HEK293T (cell line): ENCODE results near the gene PTMA.

Experiments
- CTCF ChIA-PET: fragments of 350-600 bp; formaldehyde crosslinking; extraction: SDS; loops from one replicate; lab custom pipeline; 2021; ENCODE audit warnings: antibody characterized with exemption, inconsistent platforms; lab: Yijun Ruan, JAX
- POLR2A ChIA-PET: fragments of 350-600 bp; formaldehyde crosslinking; extraction: SDS; loops from one replicate; lab custom pipeline; 2020; ENCODE audit warnings: antibody characterized with exemption, inconsistent platforms; lab: Yijun Ruan, JAX
- DNase-seq: peaks from one replicate; pipeline ENCODE4 v3.0.0; 2012; ENCODE audit warnings: mixed read lengths; ENCODE audit errors: extremely low spot score
- ARNT ChIP-seq: fragments of 450-650 bp; IDR thresholded peaks from 2 replicates; pipeline ENCODE4 v1.6.1; 2017; ENCODE audit warnings: mild to moderate bottlenecking
- ELF4 ChIP-seq: fragments of 450-650 bp; IDR thresholded peaks from 2 replicates; pipeline ENCODE4 v1.6.1; 2017; ENCODE audit warnings: antibody characterized with exemption
- HDGF ChIP-seq: fragments of 450-650 bp; IDR thresholded peaks from 2 replicates; pipeline ENCODE4 v1.6.1; 2017; ENCODE audit warnings: antibody characterized with exemption, borderline replicate concordance
- SUZ12 ChIP-seq: fragments of 450-650 bp; IDR thresholded peaks from 2 replicates; pipeline ENCODE4 v1.6.1; 2016; ENCODE audit warnings: mild to moderate bottlenecking

The PTMA gene

GRCh38 chr2:231761735-231762134, 53.4 kb downstream of the PTMA start:
- CTCF ChIA-PET: interaction anchor here (0.5 kb wide), 1 partner anchor 8 kb away, joined by 3 read pairs; no protein-coding TSS in a partner anchor
- no peak for DNase-seq
- POLR2A ChIA-PET: interaction anchor here (1.2 kb wide), 1 partner anchor 8 kb away, joined by 3 read pairs; no protein-coding TSS in a partner anchor
- TF ChIP-seq ELF4 (no peak), ARNT (no peak), SUZ12 (no peak), HDGF (no peak)
